Upper lobe of left lung (tissue), 6 donors: ENCODE measurements around the gene ENTHD1. TPM values are rescaled to one million over a fixed set of nuclear protein-coding genes. Genes with fewer than 3 reads are reported as not detected.

Source experiments
- ATAC-seq, 2 donors: fragments of 200-7000 bp; cut with Tn5 transposase; one replicate each; pipeline ENCODE4 v1.9.1; 2022; ENCODE audit warnings: mild to moderate bottlenecking in 2 of 2, moderate library complexity in 2 of 2; ENCODE audit not compliant: low FRiP score in 2 of 2
- DNase-seq, 2 donors: peaks; one replicate each; pipeline ENCODE4 v3.0.0-alpha.2; 2019 to 2020
- H3K27ac ChIP-seq, 4 donors: fragments of 200-600 bp; sonication (generic); one replicate each; pipeline ENCODE4 v1.5.1; 2016 to 2019
- H3K27me3 ChIP-seq, 4 donors: fragments of 200-600 bp; sonication (generic); one replicate each; pipeline ENCODE4 v1.5.1; 2017 to 2019
- H3K36me3 ChIP-seq, 4 donors: fragments of 200-600 bp; sonication (generic); one replicate each; pipeline ENCODE4 v1.5.1; 2016 to 2019
- H3K4me1 ChIP-seq, 4 donors: fragments of 200-600 bp; sonication (generic); one replicate each; pipeline ENCODE4 v1.5.1; 2018 to 2019
- H3K4me3 ChIP-seq, 4 donors: fragments of 200-600 bp; sonication (generic); one replicate each; pipeline ENCODE4 v1.5.1; 2017 to 2019; ENCODE audit warnings: mild to moderate bottlenecking in 2 of 4, moderate library complexity in 1 of 4
- H3K9me3 ChIP-seq, 4 donors: fragments of 200-600 bp; sonication (generic); one replicate each; pipeline ENCODE4 v1.5.1; 2018 to 2019
- EP300 ChIP-seq, 4 donors: sonication (generic); formaldehyde crosslinking; IDR thresholded peaks; one replicate each; pipeline ENCODE4 v1.5.1; 2017; ENCODE audit warnings: antibody characterized with exemption in 4 of 4, control low read depth in 2 of 4
- POLR2A ChIP-seq, 4 donors: fragments of 450-650 bp; IDR thresholded peaks; one replicate each; pipeline ENCODE4 v1.5.1; 2016 to 2017; ENCODE audit warnings: antibody characterized with exemption in 4 of 4, mild to moderate bottlenecking in 2 of 4
- POLR2AphosphoS5 ChIP-seq, 2 donors: sonication (generic); formaldehyde crosslinking; IDR thresholded peaks; one replicate each; pipeline ENCODE4 v1.5.1; 2017; ENCODE audit warnings: antibody characterized with exemption in 2 of 2
- WGBS, 2 donors: methylation state at CpG; one replicate each; pipeline ENCODE4 v1.1.5; 2017 to 2018; 5-methylcytosine and 5-hydroxymethylcytosine counted together
- total RNA-seq, 6 donors: library from RNA; depleted of rRNA in 4 of 6; stranded (reverse); fragments of >200 nt in 4 of 6; gene quantifications; one replicate each; pipeline versions ENCODE4 v1.1.0 to v1.2.1, GENCODE V29; 2016 to 2021
- TF ChIP-seq, protein P1 (sequence below), 6 experiments: fragments of 450-650 bp in 4 of 6; fragments of 200-600 bp in 2 of 6; sonication (generic) in 2 of 6; IDR thresholded peaks; one replicate each; pipeline ENCODE4 v1.5.1; 2016 to 2019; ENCODE audit warnings: antibody characterized with exemption in 6 of 6
- donor health status: DM: no; HTN: no; CAD: no; lungs with moderate emphysema.
- donor health status: DM: no; HTN: yes; CAD: no; lungs with severe emphysema.

The ENTHD1 gene
- total RNA-seq, 6 donors from 2014 or later: 0.09 TPM; not detected in 5

DNA sequence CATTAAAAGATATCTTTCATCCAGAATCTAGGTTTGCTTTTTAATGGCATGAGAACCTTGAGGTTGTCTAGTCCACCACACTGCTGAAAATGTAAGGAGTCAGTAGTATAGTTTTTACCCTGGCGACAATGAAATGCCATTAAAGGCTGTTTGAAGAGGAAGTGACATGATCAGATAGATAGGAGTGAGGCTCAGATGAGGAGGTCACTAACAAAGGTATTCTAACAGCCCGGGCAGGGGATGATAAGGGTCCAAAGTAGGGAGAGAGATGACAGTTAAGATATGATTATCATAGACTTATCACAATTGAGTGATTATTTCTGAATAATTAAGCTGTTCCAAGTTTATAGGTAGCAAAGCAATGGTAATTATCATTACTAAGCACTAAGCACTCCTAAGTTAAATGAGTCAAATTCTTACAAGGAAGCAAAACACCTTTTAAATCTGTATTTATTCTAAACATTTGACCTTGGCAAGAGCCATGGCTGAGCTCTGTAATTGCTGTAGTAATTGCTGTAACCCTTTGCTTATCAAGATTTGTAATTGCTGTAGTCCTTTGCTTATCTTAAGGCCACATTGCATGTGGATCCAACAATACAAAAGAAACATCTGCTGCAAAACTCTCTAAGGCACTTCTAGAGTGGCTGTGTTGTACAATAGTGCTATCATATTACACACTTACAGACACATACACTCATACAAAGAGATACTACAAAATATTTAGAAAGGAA lies 92.6 kb downstream of the ENTHD1 start:
- ATAC-seq (no peak), DNase-seq (no peak)
- no peak for TF ChIP-seq POLR2AphosphoS5 (IDR thresholded peaks at IDR 0.05)
- no peak for TF ChIP-seq EP300 (IDR thresholded peaks at IDR 0.05)
- no peak for TF ChIP-seq POLR2A (IDR thresholded peaks at IDR 0.05)
- TF ChIP-seq, protein P1, sequence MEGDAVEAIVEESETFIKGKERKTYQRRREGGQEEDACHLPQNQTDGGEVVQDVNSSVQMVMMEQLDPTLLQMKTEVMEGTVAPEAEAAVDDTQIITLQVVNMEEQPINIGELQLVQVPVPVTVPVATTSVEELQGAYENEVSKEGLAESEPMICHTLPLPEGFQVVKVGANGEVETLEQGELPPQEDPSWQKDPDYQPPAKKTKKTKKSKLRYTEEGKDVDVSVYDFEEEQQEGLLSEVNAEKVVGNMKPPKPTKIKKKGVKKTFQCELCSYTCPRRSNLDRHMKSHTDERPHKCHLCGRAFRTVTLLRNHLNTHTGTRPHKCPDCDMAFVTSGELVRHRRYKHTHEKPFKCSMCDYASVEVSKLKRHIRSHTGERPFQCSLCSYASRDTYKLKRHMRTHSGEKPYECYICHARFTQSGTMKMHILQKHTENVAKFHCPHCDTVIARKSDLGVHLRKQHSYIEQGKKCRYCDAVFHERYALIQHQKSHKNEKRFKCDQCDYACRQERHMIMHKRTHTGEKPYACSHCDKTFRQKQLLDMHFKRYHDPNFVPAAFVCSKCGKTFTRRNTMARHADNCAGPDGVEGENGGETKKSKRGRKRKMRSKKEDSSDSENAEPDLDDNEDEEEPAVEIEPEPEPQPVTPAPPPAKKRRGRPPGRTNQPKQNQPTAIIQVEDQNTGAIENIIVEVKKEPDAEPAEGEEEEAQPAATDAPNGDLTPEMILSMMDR (IDR thresholded peaks at IDR 0.05): no peak
- Histone ChIP-seq H3K4me3 (no peak overlapping the region), H3K27ac (no peak overlapping the region), H3K4me1 (no peaks in the 10 kb centered on the region), H3K27me3 (no peaks in the 10 kb centered on the region), H3K9me3 (peaks cover 15 to 26% (median 17%) of the 10 kb centered on the region in 4 donors), H3K36me3 (no peaks in the 10 kb centered on the region)
- WGBS, 2 donors: 31 to 34% methylated on average over 2 of the region's 2 CpGs

DNA sequence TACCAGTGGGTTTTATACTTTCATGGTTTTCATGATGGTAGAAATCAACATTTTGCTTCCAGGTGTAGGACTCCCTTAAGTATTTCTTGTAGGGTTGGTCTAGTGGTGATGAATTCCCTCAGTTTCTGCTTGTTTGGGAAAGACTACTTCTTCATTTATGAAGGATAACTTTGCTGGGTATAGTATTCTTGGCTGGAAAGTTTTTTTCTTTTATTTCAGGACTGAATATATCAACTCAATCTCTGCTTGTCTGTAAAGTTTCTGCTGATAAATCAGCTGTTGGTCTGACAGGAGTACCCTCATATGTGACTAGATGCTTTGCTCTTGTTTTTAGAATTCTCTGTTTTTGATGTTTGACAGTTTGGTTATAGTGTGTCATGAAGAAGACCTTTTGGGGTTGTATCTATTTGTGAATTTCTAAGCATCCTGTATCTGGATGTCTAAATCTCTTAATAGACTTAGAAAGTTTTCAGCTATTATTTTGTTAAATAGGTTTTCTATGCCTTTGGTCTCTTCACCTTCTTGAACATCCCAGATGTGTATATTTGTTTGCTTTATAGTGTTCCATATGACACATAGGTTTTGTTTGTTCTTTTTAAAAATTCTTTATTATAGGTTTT lies 95.9 kb downstream of the ENTHD1 start:
- no peak for ATAC-seq
- Histone ChIP-seq H3K27me3 (no peaks in the 10 kb centered on the region), H3K9me3 (peaks cover 15 to 26% (median 19%) of the 10 kb centered on the region in 4 donors), H3K4me3 (no peak overlapping the region), H3K27ac (no peak overlapping the region), H3K4me1 (no peaks in the 10 kb centered on the region), H3K36me3 (no peaks in the 10 kb centered on the region)
- TF ChIP-seq POLR2AphosphoS5 (IDR thresholded peaks at IDR 0.05) (no peak), POLR2A (IDR thresholded peaks at IDR 0.05) (no peak), EP300 (IDR thresholded peaks at IDR 0.05) (no peak)
- TF ChIP-seq, protein P1 (IDR thresholded peaks at IDR 0.05): no peak
- no peak for DNase-seq

DNA sequence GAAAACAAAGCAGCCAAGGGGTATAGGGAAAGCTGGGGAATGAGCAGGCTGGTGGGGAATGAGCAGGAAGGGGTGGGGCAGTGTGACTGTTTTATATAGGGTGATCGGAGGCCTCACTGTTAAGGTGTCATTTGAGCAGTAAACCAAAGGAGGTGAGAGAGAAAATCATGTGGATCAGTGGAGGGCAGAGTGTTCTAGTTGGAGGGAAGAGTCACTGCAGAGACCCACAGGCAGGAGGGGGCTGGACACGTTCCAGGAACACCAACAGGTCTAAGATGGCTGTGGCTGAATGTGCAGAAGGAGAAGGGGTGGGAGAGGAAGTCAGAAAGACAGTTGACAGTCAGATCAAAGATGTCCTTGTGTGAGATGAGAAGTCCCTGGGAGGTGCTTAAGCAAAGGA lies 103.8 kb downstream of the ENTHD1 start:
- TF ChIP-seq EP300 (IDR thresholded peaks at IDR 0.05) (no peak), POLR2A (IDR thresholded peaks at IDR 0.05) (no peak), POLR2AphosphoS5 (IDR thresholded peaks at IDR 0.05) (no peak)
- TF ChIP-seq, protein P1 (IDR thresholded peaks at IDR 0.05): no peak
- DNase-seq (no peak), ATAC-seq (no peak)
- no peaks in the 10 kb centered on the region for H3K9me3 ChIP-seq
- H3K36me3 ChIP-seq: no peaks in the 10 kb centered on the region
- no peaks in the 10 kb centered on the region for H3K4me1 ChIP-seq
- no peaks in the 10 kb centered on the region for H3K27me3 ChIP-seq
- no peak overlapping the region for H3K27ac ChIP-seq
- no peak overlapping the region for H3K4me3 ChIP-seq
- WGBS, 2 donors: 42 to 68% methylated on average over 2 of the region's 2 CpGs

DNA sequence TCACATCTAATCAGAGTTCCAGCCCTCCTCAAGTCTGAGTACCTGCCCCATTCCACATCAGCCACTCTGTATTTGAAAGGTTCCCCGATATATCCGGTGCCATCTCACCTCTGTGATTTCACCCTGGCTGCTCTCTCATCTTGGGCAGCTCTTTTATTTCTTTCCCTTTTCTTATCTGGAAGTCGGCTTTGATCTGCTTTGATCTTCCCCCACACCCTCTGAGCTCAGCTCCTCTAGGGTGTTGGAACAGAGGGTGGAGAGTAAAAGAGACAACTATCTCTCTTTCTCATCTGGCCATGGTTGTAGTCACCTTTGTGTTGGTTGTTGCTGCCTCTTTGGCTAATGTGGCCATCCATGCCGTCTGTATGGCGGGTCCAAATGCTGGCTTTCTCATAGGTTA lies 108.3 kb downstream of the ENTHD1 start:
- Histone ChIP-seq H3K4me3 (no peak overlapping the region), H3K9me3 (no peaks in the 10 kb centered on the region), H3K36me3 (no peaks in the 10 kb centered on the region), H3K4me1 (no peaks in the 10 kb centered on the region), H3K27me3 (no peaks in the 10 kb centered on the region), H3K27ac (no peak overlapping the region)
- WGBS, 2 donors: 66 to 67% methylated on average over 5 of the region's 5 CpGs
- ATAC-seq: no peak
- TF ChIP-seq EP300 (IDR thresholded peaks at IDR 0.05): no peak
- TF ChIP-seq POLR2AphosphoS5 (IDR thresholded peaks at IDR 0.05): no peak
- TF ChIP-seq, protein P1 (IDR thresholded peaks at IDR 0.05): no peak
- TF ChIP-seq POLR2A (IDR thresholded peaks at IDR 0.05): no peak
- no peak for DNase-seq
